ENCODE results near the gene LPIN3. TPM values are rescaled to one million over a fixed set of nuclear protein-coding genes. Genes with fewer than 3 reads are reported as not detected.

Gene LPIN3
- total RNA-seq, 1 donor from 2014 or later = 63.0 TPM

- Histone ChIP-seq H3K4me3 (no peak overlapping the region), H3K27ac (no peak overlapping the region), H3K36me3 (no peaks in the 10 kb centered on the region), H3K27me3 (no peaks in the 10 kb centered on the region), H3K9me3 (no peaks in the 10 kb centered on the region), H3K4me1 (no peaks in the 10 kb centered on the region)
- intact Hi-C loops (cut with DNase I) = no loop called here
- DNase-seq (ENCODE audit: low spot score in 2 of 2) = no peak
- TF ChIP-seq CTCF (IDR thresholded peaks at IDR 0.05) = no peak
Observed at GRCh38 chr20:41386502-41387427, 46.1 kb downstream of the LPIN3 start.

- Histone ChIP-seq H3K4me1 (no peaks in the 10 kb centered on the region), H3K9me3 (no peaks in the 10 kb centered on the region), H3K27me3 (no peaks in the 10 kb centered on the region), H3K36me3 (no peaks in the 10 kb centered on the region), H3K4me3 (no peak overlapping the region), H3K27ac (no peak overlapping the region)
- TF ChIP-seq CTCF (IDR thresholded peaks at IDR 0.05) = no peak
- intact Hi-C loops (cut with DNase I) = no loop called here
- DNase-seq (ENCODE audit: low spot score in 2 of 2) = no peak
Observed at GRCh38 chr20:41387444-41387851, 46.8 kb downstream of the LPIN3 start.

GRCh38 chr20:41390889-41391288 lies 50.3 kb downstream of the LPIN3 start:
- Histone ChIP-seq H3K27me3 (no peaks in the 10 kb centered on the region), H3K27ac (no peak overlapping the region), H3K36me3 (no peaks in the 10 kb centered on the region), H3K4me1 (no peaks in the 10 kb centered on the region), H3K9me3 (no peaks in the 10 kb centered on the region), H3K4me3 (no peak overlapping the region)
- TF ChIP-seq CTCF (IDR thresholded peaks at IDR 0.05) = no peak
- intact Hi-C loops (cut with DNase I) = no loop called here
- no peak for DNase-seq (ENCODE audit: low spot score in 2 of 2)

- no peaks in the 10 kb centered on the region for H3K9me3 ChIP-seq
Observed at GRCh38 chr20:41391587-41392001, 51.0 kb downstream of the LPIN3 start.

GRCh38 chr20:41392295-41392694 lies 51.7 kb downstream of the LPIN3 start:
- no peak for DNase-seq (ENCODE audit: low spot score in 2 of 2)
- Histone ChIP-seq H3K9me3 (no peaks in the 10 kb centered on the region), H3K4me1 (no peaks in the 10 kb centered on the region), H3K27me3 (no peaks in the 10 kb centered on the region), H3K36me3 (no peaks in the 10 kb centered on the region), H3K4me3 (no peak overlapping the region), H3K27ac (no peak overlapping the region)
- TF ChIP-seq CTCF (IDR thresholded peaks at IDR 0.05) = no peak
- intact Hi-C loops (cut with DNase I) = no loop called here

More at GRCh38 chr20:41391587-41392001, 51.0 kb downstream of the LPIN3 start:
- DNase-seq (ENCODE audit: low spot score in 2 of 2) = no peak
- Histone ChIP-seq H3K4me3 (no peak overlapping the region), H3K4me1 (no peaks in the 10 kb centered on the region), H3K27me3 (no peaks in the 10 kb centered on the region), H3K27ac (no peak overlapping the region), H3K36me3 (no peaks in the 10 kb centered on the region)
- intact Hi-C loops (cut with DNase I) = no loop called here
- no peak for TF ChIP-seq CTCF (IDR thresholded peaks at IDR 0.05)
